GM10847 (cell line): Measurements from ENCODE around the gene ACY1.

ENCODE experiments used
- POLR2A ChIP-seq: IDR thresholded peaks from 2 replicates; pipeline ENCODE4 v1.6.1; 2011; ENCODE audit not compliant: insufficient read length; ENCODE audit errors: extremely low read depth

Gene ACY1

GRCh38 chr3:51943451-51944391 is 39.6 kb upstream of the ACY1 start:
- no peak for TF ChIP-seq POLR2A

- no peak for TF ChIP-seq POLR2A
Observed at GRCh38 chr3:51944451-51945021, 38.8 kb upstream of the ACY1 start.

- no peak for TF ChIP-seq POLR2A
Observed at GRCh38 chr3:51945031-51945840, 38.1 kb upstream of the ACY1 start.

- TF ChIP-seq POLR2A, result no peak
Observed at GRCh38 chr3:51945926-51946705, 37.2 kb upstream of the ACY1 start.

- no peak for TF ChIP-seq POLR2A
Observed at GRCh38 chr3:51946796-51947195, 36.5 kb upstream of the ACY1 start.

GRCh38 chr3:51947215-51947900 is 36.0 kb upstream of the ACY1 start:
- TF ChIP-seq POLR2A, result no peak

- TF ChIP-seq POLR2A, result no peak
Observed at GRCh38 chr3:51948016-51948580, 35.2 kb upstream of the ACY1 start.

- TF ChIP-seq POLR2A, result no peak
Observed at GRCh38 chr3:51949121-51949520, 34.2 kb upstream of the ACY1 start.

GRCh38 chr3:51950899-51951298 is 32.4 kb upstream of the ACY1 start:
- TF ChIP-seq POLR2A, result no peak

- no peak for TF ChIP-seq POLR2A
Observed at GRCh38 chr3:51953445-51953844, 29.9 kb upstream of the ACY1 start.

- TF ChIP-seq POLR2A, result no peak
Observed at GRCh38 chr3:51954105-51954504, 29.2 kb upstream of the ACY1 start.

GRCh38 chr3:51954713-51955112 is 28.6 kb upstream of the ACY1 start:
- TF ChIP-seq POLR2A, result no peak

GRCh38 chr3:51955175-51955892 is 28.0 kb upstream of the ACY1 start, which contains the start of gene GPR62:
GPR62 (plus strand) TSS chr3:51955381; CDS start chr3:51955653, 272 bp downstream.
- no peak for TF ChIP-seq POLR2A

GRCh38 chr3:51955893-51956770 is 27.2 kb upstream of the ACY1 start:
- TF ChIP-seq POLR2A, result no peak
